Fibroblast of skin of left quadriceps (primary cell): Measurements from ENCODE around the gene AASDH.

Experiments used
- DNase-seq, 2 experiments: peaks; one replicate each; pipeline ENCODE4 v3.0.0-alpha.2; 2013; ENCODE audit warnings: low read depth in 2 of 2

AASDH gene

DNA sequence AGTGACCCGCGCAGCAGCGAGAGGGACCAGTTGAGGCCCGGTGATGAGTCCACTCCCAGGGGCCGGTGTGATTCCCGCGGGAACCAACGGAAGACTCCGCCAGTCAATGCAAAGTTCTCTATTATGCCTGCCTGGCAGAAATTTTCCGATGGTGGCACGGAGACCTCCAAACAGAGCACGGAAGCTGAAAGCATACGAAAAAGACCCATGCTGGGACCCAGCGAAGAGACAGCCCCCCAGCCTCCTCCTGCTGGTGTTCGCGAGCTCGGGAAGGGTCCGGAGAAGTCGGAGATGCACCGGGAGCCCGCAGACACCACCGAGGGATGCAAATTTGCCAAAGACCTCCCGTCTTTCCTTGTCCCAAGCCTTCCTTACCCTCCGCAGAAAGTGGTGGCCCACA lies 71.7 kb downstream of the AASDH start:
- DNase-seq = no peak

DNA sequence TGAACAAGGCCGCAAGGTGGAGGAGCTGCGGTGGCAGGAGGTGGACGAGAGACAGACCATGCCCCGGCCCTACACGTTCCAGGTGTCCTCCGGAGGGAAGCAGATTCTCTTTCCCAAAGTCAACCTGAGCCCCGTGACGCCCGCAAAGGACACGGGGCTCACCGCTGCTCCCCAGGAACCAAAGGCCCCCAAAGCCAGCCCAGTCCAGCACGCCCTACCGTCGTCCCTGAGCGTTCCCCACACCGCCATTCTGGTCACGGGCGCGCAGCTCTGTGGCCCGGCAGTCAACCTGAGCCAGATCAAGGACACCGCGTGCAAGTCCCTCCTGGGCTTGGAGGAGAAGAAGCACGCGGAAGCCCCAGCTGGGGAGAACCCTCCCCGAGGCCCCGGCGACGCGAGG lies 72.2 kb downstream of the AASDH start:
- no peak for DNase-seq

DNA sequence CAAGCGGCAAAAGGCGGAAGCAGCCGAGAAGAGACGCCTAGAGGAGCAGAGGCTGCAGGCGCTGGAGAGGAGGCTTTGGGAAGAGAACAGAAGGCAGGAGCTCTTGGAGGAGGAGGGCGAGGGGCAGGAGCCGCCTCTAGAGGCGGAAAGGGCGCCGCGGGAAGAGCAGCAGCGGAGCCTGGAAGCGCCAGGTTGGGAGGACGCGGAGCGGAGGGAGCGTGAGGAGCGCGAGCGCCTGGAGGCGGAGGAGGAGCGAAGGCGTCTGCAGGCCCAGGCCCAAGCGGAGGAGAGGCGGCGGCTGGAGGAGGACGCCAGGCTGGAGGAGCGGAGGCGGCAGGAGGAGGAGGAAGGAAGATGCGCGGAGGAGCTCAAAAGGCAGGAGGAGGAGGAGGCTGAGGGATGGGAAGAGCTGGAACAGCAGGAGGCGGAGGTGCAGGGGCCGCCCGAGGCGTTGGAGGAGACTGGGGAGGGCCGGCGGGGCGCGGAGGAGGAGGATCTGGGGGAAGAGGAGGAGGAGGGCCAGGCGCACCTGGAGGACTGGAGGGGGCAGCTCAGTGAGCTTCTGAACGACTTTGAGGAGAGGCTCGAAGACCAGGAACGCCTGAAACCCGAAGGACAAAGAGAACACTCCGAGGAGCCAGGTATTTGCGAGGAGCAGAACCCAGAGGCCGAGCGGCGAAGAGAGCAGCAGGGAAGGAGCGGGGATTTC lies 72.9 kb downstream of the AASDH start:
- no peak for DNase-seq

DNA sequence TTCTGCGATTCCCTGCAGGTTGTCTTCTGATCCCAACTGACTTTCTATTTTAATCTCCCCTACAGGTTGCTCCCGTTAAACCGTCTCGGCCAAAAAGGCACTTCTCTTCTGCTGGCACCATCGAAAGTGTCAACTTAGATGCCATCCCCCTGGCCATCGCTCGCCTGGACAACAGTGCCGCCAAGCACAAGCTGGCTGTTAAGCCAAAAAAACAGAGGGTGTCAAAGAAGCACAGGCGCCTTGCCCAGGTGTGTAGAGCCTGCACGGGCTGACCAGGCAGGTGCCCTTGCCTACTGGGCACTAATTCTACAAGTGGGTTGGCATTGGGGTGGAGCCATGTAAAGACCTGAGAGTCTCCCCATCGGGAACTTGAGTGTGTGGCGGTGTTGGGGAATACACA lies 74.2 kb downstream of the AASDH start:
- DNase-seq = no peak

DNA sequence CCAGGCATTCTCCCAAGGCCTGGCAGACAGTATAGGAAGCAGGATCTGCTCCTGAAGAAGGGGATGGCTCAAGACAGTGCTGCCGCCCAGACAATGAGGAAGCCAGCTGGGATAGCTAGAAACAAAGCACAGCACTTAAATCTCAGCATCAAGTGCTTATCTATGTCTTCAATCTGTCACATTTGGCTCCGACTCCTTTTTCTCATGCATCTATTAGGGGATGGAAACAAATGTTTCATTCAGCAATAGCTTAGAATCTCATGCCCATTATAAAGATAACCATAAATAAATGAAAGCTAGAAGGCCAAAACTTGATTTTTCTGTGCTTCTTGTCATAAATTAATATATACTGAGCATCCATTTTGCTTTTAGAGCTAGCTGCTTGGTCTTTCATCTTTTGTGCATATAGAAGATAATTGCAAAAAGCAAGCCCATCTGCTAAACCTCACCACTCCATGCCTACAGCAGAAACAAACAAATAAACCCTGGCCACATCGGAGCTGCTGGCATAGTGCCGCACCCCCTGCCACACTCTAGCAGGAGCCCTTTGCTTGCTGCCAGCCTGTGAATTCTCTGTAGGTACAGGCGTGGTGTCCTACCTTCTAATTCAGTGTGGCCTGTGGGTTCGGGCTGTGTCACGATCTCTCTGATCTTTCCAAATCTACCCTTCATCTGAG lies 75.9 kb downstream of the AASDH start:
- DNase-seq = no peak

DNA sequence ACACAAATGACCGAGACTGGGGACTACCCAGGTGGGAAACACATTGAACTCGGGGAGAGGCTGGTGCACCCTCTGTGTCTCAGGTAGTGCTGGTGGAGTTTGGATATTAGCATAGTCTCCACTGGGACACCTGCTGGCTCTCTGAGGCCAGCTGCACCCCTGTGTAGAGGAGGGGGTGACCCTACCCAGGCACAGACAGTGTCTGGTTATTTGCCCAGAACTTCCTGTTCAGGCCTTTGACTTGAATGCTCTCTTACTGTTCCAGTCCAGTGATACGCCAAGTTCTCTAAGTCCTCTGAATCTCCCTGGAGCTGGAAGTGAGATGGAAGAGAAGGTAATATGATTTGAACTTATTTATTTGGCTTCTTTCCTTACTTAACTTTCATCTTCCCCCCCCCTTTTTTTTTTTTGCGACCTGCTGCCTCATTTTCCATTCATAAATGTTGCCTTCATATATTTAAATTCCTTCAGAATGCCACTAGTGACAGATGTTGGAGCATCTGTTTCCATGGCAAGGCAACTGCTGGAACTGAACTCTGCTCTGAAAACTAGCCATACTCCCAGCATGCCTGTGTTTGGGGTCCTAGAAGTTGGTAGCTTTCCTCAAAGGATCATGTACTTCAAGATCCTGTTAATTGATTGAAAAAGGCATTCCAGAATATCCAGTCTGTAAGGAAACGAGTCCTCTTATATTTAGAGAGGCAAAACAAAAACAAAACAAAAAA lies 76.7 kb downstream of the AASDH start:
- no peak for DNase-seq

DNA sequence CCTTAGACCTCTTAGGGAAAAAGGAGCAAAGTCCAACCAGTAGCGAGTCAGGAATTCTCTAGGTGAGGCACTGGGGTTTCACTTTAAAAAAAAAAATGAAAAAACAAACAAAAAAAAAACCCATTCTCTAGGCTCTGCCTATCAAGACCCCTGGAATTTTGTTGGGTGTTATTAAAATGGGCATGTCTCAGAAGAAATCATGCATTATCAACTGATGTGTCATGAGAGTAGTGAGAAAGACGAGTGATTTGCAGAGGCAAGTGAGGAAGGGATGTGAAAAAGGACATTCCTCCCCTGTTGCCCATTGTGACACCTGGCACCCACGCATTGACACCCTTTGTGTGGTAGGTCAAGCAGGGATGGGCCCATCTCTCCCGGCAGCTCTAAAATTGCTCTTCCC lies 78.9 kb downstream of the AASDH start:
- DNase-seq = no peak

DNA sequence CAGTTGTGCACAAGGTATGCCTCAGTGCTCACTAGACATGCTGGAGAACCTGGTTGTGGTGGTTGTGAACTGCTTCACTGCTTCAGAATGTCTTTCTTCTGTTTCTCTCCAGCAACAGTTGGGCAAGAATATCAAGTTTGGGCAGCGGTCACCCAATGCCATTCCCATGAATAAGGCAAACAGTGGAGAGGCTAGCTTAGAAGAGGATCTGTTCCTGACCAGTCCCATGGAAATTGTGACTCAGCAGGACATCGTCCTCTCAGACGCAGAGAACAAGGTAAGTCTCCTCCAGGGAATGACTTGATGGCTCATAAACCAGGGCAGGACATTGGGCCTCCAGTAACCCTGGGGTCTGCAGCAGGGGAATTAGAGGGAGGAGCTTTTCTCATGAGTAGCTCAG lies 79.9 kb downstream of the AASDH start:
- no peak for DNase-seq

DNA sequence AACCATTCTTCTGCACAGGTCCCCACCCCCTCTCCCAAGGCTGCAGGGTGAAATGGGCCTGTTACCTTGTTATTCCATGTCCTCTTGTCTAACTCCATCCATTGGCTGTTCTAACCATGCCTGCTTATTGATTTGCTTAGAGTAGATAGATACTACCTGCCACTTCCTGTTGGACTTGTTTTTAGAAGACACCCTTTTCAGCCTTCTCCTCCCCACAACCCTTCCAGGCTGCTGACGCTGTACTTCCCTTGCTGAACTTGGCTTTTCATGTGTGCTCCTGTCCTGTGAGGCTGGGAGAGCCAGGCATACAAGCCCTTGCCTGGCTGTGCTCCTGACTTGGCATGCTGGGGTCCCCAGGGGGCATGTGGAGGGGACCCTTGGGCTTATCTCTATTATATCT lies 81.9 kb downstream of the AASDH start:
- no peak for DNase-seq

DNA sequence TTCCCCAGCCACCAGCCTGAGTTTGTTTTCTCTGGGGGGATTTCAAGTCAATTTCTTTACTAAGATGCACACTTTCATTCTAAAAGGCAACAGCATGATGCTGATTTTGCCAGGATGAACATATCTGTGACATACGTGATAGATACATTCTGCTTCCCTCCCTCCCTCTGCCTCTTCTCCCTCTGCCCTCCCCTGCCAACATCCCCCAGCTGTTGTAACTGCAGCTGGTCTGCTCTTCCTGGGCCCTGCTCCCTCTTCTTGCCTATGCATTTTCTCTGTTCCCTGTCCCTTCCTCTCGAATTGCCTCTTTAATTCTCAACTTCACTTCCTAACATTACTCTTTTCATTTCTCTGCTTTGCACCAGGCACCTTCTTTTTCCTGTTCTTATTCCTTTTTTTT lies 83.4 kb downstream of the AASDH start:
- no peak for DNase-seq

DNA sequence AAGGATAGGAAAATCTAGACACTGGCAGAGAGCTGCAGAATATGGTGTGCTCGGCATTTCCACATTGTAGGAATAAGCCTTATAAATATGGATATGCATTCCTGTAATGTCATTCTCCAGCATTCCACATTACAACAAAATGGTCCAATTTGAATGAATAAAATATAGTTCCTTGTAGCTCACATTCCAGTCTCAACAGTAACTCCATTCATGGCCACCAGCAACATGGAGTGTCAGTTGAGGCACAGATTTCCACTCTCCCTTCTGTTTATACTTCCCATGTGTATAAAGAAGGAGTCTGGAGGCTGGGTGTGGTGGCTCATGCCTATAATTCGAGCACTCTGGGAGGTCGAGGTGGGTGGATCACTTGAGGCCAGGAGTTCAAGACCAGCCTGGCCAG lies 84.5 kb downstream of the AASDH start:
- no peak for DNase-seq

DNA sequence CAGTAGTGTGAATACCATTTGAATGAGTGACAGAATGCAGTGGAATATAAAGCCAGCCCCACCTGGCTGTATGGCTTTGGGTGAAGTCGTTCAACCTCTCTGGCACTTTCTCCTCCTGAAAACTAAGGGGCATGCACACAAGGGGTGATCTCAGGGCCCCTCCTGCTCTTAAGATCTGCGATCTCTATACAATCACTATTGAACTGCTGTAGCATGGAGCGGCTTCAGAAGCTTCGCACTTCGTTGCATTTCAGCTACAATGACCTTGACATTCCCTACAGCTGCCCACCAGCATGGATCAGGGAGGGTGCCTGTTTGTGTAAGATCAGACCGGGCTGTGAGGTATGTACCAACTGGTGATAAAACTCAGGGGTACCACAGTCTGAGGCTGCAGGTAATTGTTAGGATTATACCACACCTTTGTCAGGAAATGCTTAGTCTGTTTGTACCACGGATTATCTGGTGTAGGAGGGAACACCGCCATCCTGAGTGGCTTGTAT lies 85.2 kb downstream of the AASDH start:
- no peak for DNase-seq

DNA sequence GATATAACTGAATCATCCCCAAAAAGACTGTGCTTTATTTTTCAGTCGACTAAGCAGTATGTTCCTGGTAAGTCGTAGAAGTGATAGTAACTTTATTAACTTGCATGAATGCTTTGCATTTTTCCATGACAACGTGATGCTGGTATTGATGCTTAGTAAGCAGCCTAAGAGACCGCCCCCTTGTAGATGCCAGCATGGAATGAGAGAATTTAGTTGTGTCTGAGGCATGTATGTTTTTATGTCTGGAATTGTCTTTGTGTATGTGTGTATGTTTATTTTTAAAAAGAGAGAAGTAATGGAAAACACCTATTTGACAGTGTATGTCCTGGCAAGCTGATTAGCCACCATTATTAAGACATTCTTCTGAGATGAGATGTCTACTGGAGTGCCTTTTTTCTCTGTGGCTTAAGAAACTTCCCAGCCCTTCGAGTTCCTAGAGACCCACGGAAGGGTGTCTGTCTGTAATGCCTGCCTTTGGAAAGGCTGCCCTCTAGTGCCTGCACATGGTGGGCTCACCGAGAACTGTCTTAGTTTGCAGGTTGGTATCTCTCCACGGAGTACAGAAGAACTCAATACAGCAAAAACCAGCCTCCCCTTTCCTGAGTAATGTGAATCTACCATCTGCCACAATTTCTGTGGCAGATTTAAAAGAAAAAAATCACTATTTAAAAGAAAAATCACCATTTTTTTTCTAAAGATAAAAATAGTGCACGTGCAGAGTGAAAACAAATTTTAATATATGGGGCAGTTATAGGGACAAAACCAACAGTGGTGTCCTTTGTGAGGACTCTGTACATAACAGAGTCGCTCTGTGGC lies 85.9 kb downstream of the AASDH start:
- peak; percentile 84 to 85 for DNase-seq

DNA sequence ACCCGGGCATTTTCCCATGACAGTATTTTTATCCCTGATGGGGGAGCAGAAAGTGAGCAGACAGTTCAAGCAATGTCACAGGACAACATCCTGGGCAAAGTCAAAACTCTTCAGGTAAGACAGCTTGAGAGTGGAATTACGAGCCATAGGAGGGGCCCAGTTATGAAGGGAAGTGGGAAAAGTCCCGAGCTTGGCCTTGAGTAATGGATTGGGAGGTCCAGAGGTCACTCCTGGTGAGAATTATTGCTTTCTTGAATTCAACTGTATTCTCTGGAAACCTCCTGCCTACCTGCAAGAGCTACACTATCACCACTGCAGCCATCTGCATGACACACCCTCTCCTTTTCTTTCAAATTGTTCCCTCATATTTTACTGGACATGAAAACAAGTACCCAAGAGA lies 89.1 kb downstream of the AASDH start:
- DNase-seq = no peak

DNA sequence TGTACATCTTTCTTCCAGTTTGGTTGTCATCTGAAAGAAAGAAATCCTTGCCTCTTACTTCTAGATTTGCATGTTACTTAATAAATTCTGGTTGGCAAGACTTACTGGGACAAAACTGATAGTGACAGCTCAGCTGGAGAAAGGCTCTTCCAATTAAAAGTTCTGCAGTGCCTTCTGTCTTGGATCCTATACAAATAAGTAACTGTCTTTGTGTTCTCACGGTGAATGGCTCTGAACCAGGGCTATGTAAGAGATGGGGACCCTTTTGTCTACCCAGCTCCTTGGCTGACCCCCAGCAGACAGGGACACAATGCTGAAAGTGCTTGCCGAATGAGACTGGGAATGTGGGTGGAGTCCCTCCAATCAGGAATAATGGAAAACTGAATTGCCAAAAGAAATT lies 89.5 kb downstream of the AASDH start:
- DNase-seq = no peak

DNA sequence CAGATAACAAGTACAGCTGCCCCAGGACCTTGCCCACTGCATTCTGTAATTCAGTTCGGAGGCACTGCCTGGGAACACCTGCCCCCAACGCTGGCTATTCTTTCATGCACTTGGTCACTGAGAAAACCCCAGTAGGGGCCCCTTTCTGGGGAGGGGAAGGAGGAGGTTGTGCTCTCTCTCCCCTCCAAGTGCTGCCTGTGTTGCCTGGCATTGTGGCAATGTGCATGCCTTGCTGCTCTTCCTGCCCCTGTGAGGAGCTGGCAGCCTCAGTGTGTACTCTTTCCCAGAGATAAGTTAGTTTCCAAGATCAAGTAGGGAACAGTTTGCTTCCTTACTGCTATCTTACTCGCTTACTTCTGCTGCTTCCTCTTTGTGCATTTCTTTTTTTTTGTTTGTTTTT lies 90.8 kb downstream of the AASDH start:
- no peak for DNase-seq

DNA sequence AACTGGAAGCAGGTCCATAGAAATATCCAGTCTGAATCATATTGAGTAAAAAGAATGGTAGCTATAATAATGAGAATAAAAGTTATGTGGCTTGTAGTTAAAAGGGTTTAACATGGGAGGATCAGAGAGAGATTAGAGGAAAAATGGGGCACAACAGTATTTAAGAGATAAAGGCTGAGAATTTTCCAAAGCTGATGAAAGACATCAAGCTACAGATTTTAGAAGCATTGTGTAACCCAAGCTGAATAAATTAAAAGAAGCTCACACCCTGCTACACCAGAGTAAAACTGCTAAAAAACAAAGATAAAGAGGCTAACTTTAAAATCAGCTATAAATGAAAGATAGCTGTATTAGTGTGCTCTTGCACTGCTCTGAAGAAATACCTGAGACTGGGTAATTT lies 94.2 kb downstream of the AASDH start:
- no peak for DNase-seq

DNA sequence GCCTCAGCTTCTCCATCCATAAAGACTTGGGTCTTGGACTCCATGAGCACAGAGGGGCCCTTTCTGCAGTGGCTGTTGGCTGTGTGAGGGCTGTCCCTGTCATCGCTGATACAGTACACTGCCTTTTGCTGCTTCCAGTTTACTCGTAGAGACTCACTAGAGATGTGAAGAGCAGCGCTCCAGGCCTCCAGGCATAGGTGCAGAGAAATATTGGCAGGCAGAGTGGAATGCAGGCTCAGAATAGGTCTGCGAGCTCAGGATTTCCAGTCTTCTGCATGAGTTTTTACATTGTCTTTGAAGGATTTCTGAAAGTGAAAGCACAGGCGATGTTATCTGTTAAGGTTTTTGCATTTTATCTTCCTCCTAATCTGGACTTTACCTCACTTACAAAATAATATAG lies 97.4 kb downstream of the AASDH start:
- no peak for DNase-seq

DNA sequence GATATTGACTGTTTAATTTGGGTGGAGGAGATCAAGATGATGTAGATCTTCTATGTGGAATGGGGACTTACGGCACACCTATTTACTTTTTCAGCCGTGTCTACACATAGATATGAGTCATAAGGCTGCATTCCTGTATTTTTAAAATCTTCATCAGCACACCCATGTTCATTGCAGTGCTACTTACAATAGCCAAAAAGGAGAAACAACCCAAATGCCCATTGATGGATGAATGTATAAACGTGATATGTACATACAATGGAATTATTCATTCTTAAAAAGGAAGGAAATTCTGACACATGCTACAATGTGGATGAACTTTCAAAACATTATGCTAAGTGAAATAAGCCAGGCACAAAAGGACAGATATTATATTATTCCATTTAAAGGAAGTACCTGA lies 98.6 kb downstream of the AASDH start:
- no peak for DNase-seq
